CD4-positive, alpha-beta T cell treated with Interleukin-12 subunit alpha and Interleukin-12 subunit beta, for 1 hour (primary cell): ENCODE results near the gene ERGIC1.

Experiments
- DNase-seq: peaks from one replicate; pipeline ENCODE4 v3.0.0-alpha.2; 2020

Gene ERGIC1

DNA sequence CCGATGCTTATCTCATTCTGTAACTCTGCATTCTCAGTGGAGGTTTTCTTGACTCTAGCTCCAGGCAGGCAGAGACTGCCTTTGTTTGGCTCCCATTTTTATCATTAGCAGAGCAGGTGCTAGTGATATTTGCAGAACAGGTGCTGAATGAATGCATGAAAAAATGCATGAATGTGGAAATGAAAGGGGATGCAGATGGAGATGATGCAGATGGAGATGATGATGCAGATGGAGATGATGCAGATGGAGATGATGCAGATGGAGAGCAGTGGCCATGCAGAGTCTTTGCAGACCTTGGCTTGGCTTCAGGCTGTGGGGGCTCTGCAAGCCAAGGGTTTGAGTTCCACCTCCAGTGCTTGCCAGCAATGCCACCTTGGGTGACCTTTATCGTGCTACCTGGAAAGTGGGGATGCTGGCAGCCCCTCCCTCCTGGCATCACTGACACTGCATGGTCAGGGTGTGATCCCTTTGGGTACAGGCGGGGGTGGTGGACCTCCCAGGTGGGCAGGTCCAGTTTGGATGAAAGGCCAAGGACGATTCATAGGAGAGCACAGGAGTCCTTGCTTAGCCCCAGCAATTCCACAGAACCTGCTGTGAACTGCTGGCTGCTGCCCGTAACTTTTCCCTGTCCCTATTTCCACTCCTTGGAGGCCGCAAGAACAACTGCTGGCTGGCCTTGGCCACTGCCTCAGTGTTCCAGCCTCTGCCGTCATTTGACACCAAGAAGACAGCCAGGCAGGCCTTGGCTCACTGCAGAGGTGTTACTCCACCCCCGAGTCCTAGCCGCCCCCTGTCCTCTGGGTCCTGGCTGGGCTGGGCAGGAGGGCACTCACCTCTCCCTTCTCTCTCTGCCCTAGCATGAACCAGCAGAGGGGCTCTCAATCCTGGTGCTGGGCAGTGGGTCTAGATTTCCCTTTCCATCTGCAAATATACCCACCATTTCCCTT is 33.0 kb downstream of the ERGIC1 start:
- DNase-seq: no peak

DNA sequence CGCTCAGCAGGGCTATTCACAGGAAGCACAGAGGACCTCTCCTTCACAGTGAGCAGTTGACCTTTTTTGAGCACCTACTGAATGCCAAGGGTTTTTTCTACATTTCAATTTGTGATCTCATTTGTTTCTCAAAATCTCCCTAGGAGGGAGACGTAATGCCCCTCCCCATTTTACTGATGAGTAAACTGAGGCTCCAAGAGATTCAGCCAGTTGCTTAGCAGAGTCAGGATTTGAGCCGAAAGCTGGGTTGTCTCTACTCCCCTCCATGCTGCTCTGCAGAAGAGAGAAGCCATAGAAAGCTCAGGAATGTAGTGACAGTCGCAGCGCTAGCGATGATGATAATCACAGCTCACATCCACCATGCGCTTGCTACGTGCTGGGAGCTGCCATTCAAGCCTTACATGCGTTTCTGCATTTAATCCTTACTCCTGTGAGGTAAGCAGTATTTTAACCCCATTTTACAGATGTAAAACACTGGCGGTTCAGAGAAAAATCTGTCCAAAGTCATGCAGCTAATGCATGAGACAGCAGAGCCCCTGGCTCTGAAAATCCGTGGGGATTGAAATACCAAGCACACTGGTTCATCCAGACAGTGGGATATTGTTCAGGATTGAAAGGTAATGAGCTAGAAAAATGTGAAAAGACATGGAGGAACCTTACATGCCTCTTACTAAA is 33.8 kb downstream of the ERGIC1 start:
- no peak for DNase-seq

DNA sequence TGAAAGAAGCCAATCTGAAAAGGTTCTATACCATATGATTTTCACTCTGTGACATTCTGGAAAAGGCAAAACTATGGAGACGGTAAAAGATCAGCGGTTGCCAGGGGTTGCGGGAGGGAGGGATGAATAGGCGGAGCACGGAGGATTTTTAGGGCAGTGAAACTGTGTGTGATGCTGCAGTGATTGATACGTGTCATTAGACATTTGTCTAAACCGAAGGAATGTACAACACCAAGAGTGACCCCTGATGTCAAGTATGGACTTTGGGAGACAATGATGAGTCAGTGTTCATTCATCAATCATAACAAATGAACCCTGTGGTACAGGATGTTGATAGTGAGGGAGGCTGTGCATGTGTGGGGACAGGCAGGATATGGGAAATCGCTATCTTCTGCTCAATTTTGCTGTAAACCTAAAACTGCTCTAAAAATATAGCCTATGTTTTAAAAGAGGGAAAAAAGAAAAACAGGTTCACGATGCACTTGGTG is 34.4 kb downstream of the ERGIC1 start:
- no peak for DNase-seq

- no peak for DNase-seq
Measured at GRCh38 chr5:172868924-172869591, 35.0 kb downstream of the ERGIC1 start.

DNA sequence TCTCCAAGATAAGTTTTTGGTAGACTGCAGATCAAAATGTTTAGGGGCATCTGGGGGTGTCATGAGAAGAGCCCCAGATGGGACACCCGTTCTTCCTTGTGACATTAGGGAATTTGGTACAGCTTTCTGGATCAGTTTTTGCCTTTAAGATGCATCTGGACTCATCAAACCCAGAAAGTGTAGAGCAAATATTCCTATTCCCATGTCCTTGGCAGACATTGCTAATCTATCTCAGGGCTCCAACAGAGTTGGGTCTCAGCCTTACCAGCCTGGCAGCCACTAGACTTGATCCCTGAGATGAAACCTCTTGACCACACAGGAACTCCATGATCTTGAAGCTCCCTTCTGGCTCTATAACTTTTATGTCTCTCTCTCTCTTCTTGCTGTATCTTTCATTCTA is 35.6 kb downstream of the ERGIC1 start:
- DNase-seq: no peak

GRCh38 chr5:172870291-172870714 is 36.3 kb downstream of the ERGIC1 start:
- no peak for DNase-seq

GRCh38 chr5:172870715-172871461 is 36.8 kb downstream of the ERGIC1 start:
- no peak for DNase-seq

GRCh38 chr5:172871536-172871935 is 37.5 kb downstream of the ERGIC1 start:
- DNase-seq: no peak

- no peak for DNase-seq
Measured at GRCh38 chr5:172871982-172872381, 37.9 kb downstream of the ERGIC1 start.

DNA sequence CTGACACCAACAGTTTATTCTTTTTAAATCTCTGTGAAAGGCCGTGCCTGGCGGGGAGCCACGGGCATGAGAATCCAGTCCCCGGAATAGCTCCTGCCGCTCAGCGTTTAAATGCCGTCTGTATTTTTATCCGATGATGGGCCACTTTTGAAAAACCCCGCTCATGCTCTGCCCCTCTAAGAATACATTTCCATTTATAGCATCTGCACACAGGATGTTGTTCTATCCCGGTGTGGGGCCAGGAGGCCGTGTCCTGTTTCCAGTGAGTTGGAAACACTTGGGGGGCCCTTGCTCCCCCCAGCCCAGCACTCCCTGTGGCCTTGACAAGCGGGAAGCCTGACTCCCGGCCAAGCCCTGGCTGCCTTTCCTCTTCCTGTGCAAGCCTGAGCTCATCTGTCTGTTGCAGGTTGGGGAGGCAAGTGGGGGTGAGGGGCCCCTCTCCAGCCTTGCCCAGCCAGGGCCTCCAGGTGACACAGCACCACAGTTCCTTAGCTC is 39.0 kb downstream of the ERGIC1 start:
- no peak for DNase-seq

- DNase-seq: no peak
Measured at GRCh38 chr5:172873513-172873912, 39.5 kb downstream of the ERGIC1 start.

GRCh38 chr5:172874647-172875504 is 40.8 kb downstream of the ERGIC1 start:
- no peak for DNase-seq

- no peak for DNase-seq
Measured at GRCh38 chr5:172875505-172876279, 41.6 kb downstream of the ERGIC1 start.

DNA sequence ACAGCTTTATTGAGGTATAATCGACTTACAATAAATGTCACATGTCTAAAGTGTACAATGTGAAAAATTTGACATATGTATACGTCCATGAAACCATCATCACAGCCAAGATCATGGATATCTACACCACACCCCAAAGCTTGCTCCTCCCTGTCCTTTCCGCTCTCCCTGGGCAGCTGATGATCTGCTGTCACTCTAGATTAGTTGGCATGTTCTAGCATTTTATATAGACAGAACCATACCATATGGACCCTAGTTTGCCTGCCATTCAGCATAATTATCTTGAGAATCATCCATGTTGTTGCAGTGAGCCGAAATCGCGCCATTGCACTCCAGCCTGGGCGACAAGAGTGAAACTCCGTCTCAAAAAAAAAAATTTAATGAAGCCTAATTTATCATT is 42.5 kb downstream of the ERGIC1 start:
- no peak for DNase-seq

DNA sequence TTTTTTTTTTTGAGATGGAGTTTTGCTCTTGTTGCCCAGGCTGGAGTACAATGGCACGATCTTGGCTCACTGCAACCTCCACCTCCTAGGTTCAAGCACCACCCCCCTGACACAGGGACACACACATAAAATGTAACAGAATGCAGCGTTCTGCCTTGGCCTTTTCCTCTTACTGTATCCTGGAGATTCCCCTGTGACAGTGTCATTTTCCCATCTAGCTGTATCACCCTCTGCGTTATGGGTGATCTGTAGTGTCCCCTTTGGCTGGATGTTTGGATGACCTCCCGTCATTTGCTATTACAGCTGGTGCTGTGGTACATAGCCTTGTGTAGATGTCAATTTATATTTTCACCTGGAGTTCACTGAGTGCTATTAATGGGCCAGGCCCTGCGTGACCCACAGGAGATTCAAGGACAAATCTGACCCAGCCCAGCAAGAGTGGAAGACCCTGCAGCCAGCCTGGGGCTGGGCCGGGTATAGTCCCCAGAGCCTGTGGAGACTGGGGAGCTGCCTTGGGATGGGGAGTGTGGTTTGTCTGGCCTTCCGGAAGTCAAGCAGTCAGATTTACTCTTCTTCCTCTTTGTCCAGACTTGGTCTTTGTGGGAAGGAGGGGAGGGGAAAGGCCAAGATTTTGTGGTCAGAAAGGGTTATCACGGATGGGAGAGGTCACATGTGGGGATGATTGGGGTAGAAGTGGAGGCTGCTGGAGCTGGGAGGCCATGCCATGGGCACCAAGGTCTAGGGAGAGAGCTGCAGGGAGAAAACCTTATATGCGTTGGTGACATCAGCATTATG is 43.6 kb downstream of the ERGIC1 start:
- DNase-seq: no peak

DNA sequence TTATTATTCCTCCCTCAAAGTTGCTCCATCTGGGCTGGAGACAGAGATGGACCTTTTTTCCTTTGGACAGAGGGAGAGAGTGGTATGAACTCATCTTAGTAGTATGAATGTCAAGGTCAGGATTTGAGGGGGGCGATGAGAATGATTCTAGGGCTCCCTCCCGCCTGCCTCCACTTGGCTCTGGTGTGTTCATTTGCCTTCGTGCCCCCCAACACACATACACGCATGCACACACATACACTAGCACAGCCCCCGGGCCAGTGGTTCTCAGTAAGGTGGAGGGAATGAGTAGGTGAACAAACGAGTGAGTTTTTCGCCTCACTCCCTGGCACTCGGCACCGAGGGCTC is 44.5 kb downstream of the ERGIC1 start:
- DNase-seq: no peak

DNA sequence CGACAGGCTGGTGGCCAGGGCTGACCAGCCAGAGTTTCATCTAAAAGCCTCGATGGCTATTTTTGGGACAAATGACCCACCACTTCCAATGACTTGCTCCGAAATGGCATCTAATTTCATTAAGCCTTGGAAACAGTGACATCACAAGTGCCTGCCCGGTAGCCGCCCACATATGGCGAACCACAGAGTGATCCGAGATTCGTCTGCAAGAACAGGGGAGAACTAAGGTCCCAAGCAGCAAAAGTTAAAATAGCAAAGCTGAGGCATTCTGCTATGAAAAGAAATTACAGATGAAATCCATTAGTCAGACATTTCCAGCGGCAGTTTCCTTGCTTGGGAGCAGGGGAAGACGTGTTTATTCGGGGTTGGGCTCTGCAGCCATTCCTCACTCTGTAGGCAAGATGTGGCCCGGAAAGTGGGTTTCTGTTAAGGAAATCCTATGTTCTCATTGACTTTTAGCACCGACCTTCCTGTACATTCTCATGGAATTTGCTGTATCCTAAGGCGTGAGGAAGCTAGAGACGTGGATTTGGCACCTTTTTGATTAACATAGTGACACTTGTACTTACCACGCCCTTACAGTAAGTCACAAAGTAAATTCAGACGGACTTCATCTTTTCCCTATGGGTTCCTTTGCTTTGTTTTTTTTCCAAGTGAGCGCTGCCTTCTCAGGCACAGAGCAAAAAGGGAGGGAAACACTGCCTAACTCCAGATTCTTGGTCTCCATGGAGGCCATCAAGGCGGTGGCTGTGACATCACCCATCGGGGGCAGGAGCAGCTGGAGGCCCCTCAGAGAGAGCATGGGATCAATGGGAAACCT is 45.1 kb downstream of the ERGIC1 start:
- DNase-seq: no peak

- DNase-seq: peak; percentile 30
Measured at GRCh38 chr5:172881691-172882370, 47.8 kb downstream of the ERGIC1 start.
